Measurements from ENCODE around the gene TSPAN33. TPM values are rescaled to one million over a fixed set of nuclear protein-coding genes. Genes with fewer than 3 reads are reported as not detected.
A peak's percentile ranks its signal among the peaks of the same experiment; 100 is the strongest.
"Not testable (repeated sequence)": the region's sequence is repeated elsewhere in the genome, so short reads cannot be mapped to it uniquely, and the experiment has no call there.

The TSPAN33 gene
- total RNA-seq, 1 donor from 2014 or later: 22.2 TPM

DNA sequence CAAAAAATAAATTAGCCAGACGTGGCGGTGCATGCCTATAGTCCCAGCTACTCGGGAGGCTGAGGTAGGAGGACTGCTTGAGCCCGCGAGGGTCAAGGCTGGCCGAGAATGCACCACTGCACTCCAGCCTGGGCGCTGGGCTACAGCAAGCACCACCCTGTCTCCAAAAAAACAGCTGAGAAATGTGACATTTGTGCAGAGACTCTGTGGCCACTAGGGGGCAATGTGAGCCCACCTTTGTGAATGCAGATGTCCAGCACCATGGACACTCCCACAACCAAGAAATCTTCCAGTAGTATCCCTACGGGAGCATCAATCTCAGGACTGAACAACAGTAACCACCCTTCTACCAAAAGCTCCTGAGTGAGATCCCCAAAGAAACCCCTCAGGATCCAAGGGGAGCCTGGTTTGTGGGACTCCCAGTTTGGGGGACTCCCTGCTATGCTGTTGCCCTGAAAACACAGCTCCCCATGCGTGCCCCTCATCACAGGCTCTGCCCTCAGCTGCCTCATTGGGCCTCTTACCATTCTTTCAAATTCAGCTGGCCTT lies 74.1 kb downstream of the TSPAN33 start:
- Mint-ChIP-seq H3K36me3 (ENCODE audit: insufficient read depth) (peaks cover 14% of the 10 kb centered on the region), H3K4me1 (ENCODE audit: low read depth) (peaks cover 3% of the 10 kb centered on the region), H3K4me3 (ENCODE audit: low read depth) (no peak overlapping the region), H3K27ac (no peak overlapping the region), H3K27me3 (peaks cover 2% of the 10 kb centered on the region), H3K9me3 (ENCODE audit: low read depth) (no peaks in the 10 kb centered on the region)
- TF ChIP-seq, protein P1, sequence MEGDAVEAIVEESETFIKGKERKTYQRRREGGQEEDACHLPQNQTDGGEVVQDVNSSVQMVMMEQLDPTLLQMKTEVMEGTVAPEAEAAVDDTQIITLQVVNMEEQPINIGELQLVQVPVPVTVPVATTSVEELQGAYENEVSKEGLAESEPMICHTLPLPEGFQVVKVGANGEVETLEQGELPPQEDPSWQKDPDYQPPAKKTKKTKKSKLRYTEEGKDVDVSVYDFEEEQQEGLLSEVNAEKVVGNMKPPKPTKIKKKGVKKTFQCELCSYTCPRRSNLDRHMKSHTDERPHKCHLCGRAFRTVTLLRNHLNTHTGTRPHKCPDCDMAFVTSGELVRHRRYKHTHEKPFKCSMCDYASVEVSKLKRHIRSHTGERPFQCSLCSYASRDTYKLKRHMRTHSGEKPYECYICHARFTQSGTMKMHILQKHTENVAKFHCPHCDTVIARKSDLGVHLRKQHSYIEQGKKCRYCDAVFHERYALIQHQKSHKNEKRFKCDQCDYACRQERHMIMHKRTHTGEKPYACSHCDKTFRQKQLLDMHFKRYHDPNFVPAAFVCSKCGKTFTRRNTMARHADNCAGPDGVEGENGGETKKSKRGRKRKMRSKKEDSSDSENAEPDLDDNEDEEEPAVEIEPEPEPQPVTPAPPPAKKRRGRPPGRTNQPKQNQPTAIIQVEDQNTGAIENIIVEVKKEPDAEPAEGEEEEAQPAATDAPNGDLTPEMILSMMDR (IDR thresholded peaks at IDR 0.05; ENCODE audit: unreplicated experiment): peak; percentile 91
- peak; percentile 72 for DNase-seq (ENCODE audit: low spot score, unreplicated experiment)

DNA sequence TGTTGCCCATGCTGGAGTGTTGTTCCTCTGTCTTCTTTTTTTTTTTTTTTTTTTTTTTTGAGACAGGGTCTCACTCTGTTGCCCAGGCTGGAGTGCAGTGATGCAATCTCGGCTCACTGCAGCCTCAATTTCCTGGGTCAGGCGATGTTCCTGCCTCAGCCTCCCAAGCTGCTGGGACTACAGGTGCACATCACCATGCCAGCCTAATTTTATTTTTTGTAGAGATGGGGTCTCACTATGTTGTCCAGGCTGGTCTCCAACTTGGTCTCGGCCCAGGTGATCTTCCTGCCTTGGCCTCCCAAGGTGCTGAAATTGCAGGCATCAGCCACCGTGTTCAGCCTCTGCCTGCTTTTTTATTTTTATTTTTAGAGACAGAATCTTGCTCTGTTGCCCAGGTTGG lies 74.7 kb downstream of the TSPAN33 start:
- not testable (repeated sequence) for H3K4me3 Mint-ChIP-seq (ENCODE audit: low read depth); H3K9me3 Mint-ChIP-seq (ENCODE audit: low read depth); H3K27ac Mint-ChIP-seq; H3K4me1 Mint-ChIP-seq (ENCODE audit: low read depth); DNase-seq (ENCODE audit: low spot score, unreplicated experiment); H3K27me3 Mint-ChIP-seq; H3K36me3 Mint-ChIP-seq (ENCODE audit: insufficient read depth)

Other genes starting within 250 kb of the TSPAN33 start
- 6.8 and 8.5 TPM in 2 replicates for gene KCP, start 234.0 kb upstream of the TSPAN33 start, total RNA-seq
- 0.44 and 0.69 TPM in 2 replicates for gene IRF5, start 206.8 kb upstream of the TSPAN33 start, total RNA-seq
- 44.8 and 44.9 TPM in 2 replicates for gene TNPO3, start 89.6 kb upstream of the TSPAN33 start, total RNA-seq
- 103 and 104 TPM in 2 replicates for gene SMO, start 43.9 kb downstream of the TSPAN33 start, total RNA-seq
- gene AHCYL2, start 80.3 kb downstream of the TSPAN33 start, total RNA-seq: 22.0 and 26.0 TPM in 2 replicates